ENCODE data around the gene MANF. TPM values are rescaled to one million over a fixed set of nuclear protein-coding genes. Genes with fewer than 3 reads are reported as not detected.

Gene MANF
- total RNA-seq, 6 experiments from 2014 or later, result 60.9 to 128 (median 81.8) TPM

DNA sequence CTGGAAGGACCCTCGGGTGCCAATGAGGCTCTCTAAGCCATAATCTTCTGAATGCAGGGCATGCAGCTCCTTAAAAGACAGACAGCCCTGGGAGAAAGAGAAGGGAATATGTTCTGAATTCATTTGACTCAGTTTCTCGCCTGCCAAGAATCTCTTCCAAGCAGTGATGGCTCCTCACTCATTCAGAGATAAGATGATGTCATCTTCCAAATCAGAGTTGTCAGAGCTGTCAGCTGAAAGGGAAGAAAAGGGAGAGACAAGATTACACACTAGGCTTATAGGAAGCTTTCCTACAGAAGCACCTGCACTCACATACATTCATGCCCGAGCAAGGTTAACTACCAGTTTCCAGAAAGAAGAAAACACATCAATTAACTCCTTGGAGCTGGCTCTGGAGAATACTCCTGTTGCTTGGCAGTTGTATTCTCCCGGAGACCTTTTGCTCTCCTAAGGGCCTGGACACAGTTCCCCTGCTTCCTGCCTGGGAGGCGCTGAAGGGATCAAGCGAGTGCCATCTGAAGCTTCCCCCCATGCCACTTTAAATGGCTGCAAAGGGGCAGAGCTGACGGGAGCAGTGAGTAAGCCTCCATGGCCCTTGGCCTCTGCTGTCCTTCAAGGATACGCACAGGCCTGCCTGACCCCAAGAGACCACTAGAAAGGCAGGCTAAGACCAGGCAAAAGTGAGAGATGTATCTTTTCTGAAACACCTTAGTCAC is 13.7 kb downstream of the MANF start:
- ATAC-seq, result peak in 1 of 4 donors; percentile 16
- 64% methylated on average over 4 of the region's 8 CpGs for WGBS (ENCODE audit: insufficient coverage, low coverage, low lambda C conversion rate, missing lambda C conversion rate)
- H3K4me1 ChIP-seq, result peaks cover 0 to 3% (median 0%) of the 10 kb centered on the region in 4 donors
- no peak overlapping the region for H3K4me3 ChIP-seq
- TF ChIP-seq, protein P1, sequence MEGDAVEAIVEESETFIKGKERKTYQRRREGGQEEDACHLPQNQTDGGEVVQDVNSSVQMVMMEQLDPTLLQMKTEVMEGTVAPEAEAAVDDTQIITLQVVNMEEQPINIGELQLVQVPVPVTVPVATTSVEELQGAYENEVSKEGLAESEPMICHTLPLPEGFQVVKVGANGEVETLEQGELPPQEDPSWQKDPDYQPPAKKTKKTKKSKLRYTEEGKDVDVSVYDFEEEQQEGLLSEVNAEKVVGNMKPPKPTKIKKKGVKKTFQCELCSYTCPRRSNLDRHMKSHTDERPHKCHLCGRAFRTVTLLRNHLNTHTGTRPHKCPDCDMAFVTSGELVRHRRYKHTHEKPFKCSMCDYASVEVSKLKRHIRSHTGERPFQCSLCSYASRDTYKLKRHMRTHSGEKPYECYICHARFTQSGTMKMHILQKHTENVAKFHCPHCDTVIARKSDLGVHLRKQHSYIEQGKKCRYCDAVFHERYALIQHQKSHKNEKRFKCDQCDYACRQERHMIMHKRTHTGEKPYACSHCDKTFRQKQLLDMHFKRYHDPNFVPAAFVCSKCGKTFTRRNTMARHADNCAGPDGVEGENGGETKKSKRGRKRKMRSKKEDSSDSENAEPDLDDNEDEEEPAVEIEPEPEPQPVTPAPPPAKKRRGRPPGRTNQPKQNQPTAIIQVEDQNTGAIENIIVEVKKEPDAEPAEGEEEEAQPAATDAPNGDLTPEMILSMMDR (IDR thresholded peaks at IDR 0.05), result no peak
- no peak for TF ChIP-seq POLR2A (IDR thresholded peaks at IDR 0.05)
- H3K36me3 ChIP-seq, result peaks cover 0 to 61% (median 14%) of the 10 kb centered on the region in 4 donors
- no peak for DNase-seq
- intact Hi-C loops (cut with DNase I), result loop anchor here (10.0 kb wide), 2 partner anchors 96 to 106 kb away; partner anchors contain the start of gene DCAF1 (in 1 of the 2)
- H3K27ac ChIP-seq, result no peak overlapping the region
- H3K27me3 ChIP-seq, result no peaks in the 10 kb centered on the region
- no peaks in the 10 kb centered on the region for H3K9me3 ChIP-seq

DNA sequence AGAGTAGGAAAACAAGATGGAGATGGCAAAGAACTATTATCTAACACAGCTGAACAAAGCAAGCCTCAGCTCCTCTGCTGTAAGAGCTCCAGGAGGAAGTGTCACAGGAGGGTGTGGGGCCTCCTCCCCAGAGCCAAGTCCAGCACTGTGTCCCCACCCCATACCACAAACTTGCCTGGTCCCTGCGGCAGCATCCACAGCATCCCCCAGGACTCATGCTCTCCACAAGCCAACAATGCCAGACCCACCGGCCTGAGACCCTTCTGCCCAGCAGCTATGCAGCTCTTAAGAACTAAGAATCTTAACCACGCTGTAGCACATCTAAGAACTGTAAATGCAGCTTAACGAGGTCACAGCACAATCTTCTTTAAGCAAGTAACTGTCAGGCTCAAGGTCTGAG is 15.1 kb downstream of the MANF start:
- no peaks in the 10 kb centered on the region for H3K4me1 ChIP-seq
- peaks cover 0 to 59% (median 13%) of the 10 kb centered on the region in 4 donors for H3K36me3 ChIP-seq
- no peak overlapping the region for H3K27ac ChIP-seq
- WGBS (ENCODE audit: insufficient coverage, low coverage, low lambda C conversion rate, missing lambda C conversion rate), result no CpG with 5 or more reads among the region's 4 CpGs
- DNase-seq (peak in 1 of 3 donors; percentile 30), ATAC-seq (peak in 2 of 4 donors; percentile 15 to 32)
- H3K27me3 ChIP-seq, result no peaks in the 10 kb centered on the region
- TF ChIP-seq, protein P1 (IDR thresholded peaks at IDR 0.05), result no peak
- TF ChIP-seq POLR2A (IDR thresholded peaks at IDR 0.05), result no peak
- intact Hi-C loops (cut with DNase I), result no loop called here
- no peaks in the 10 kb centered on the region for H3K9me3 ChIP-seq
- H3K4me3 ChIP-seq, result no peak overlapping the region

DNA sequence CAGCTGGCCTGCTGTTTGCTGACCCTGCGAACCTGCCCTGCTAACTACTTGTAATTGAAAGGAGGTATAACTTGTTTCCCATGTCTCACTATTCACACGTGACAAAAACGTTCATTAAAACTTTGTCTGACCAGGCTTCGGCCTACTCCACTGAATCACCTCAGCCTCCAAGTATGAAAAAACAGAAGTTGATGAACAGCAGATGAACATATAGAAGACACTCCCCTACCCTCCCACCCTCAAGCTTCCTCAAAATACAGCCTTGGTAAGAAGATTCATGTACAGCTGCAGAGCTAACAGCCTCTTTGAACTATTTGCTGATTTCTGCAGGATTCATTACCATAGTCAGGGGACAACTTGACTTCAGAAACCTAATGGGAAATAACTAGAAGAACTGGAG is 16.6 kb downstream of the MANF start:
- TF ChIP-seq POLR2A (IDR thresholded peaks at IDR 0.05), result no peak
- TF ChIP-seq, protein P1 (IDR thresholded peaks at IDR 0.05), result no peak
- Histone ChIP-seq H3K4me3 (no peak overlapping the region), H3K27me3 (no peaks in the 10 kb centered on the region), H3K9me3 (no peaks in the 10 kb centered on the region), H3K4me1 (no peaks in the 10 kb centered on the region), H3K27ac (no peak overlapping the region), H3K36me3 (peaks cover 0 to 55% (median 6%) of the 10 kb centered on the region in 4 donors)
- intact Hi-C loops (cut with DNase I), result no loop called here
- ATAC-seq, result peak in 2 of 4 donors; percentile 37 to 50
- WGBS (ENCODE audit: insufficient coverage, low coverage, low lambda C conversion rate, missing lambda C conversion rate), result 90% methylated on average over 4 of the region's 4 CpGs
- no peak for DNase-seq

DNA sequence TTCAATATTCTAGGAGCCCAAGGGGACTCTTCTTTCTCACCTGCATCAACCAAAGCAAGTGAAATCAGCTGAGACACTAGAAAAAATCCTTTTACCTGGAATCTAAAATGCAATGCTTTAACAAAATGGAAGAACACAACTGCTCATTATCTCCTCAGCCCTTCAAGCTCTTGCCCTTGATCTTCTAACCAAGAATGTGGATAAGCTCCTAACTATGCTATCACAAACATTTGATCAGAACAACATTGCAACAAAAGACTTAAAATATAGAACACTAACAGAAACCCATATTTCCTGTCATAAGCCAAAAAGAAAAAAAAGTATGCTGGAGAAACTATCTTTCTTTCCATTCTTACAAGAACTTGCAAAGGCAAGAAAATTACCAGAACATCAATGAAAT is 18.6 kb downstream of the MANF start:
- no peak overlapping the region for H3K4me3 ChIP-seq
- intact Hi-C loops (cut with DNase I), result no loop called here
- no peak overlapping the region for H3K27ac ChIP-seq
- H3K27me3 ChIP-seq, result no peaks in the 10 kb centered on the region
- no peaks in the 10 kb centered on the region for H3K9me3 ChIP-seq
- no peaks in the 10 kb centered on the region for H3K4me1 ChIP-seq
- H3K36me3 ChIP-seq, result peaks cover 0 to 45% (median 6%) of the 10 kb centered on the region in 4 donors
- TF ChIP-seq, protein P1 (IDR thresholded peaks at IDR 0.05), result no peak
- no peak for TF ChIP-seq POLR2A (IDR thresholded peaks at IDR 0.05)
- ATAC-seq, result no peak
- DNase-seq, result no peak
